Measurements from ENCODE around the gene TNFRSF8.

GRCh38 chr1:12047120-12047876, 15.8 kb upstream of the TNFRSF8 start:
- TF ChIP-seq HDAC8 (tag; IDR thresholded peaks at IDR 0.05) (no peak), MTF1 (CRISPR knock-in tag; IDR thresholded peaks at IDR 0.05; ENCODE audit: borderline replicate concordance) (no peak), TAF1 (IDR thresholded peaks at IDR 0.05; ENCODE audit: control insufficient read depth, extremely low read depth, insufficient read depth, low read length, severe bottlenecking) (no peak), ZNF274 (IDR thresholded peaks at IDR 0.05; ENCODE audit: borderline replicate concordance, low read depth, low read length) (no peak), ZFX (CRISPR knock-in tag; IDR thresholded peaks at IDR 0.05) (no peak), ZBTB33 (CRISPR knock-in tag; IDR thresholded peaks at IDR 0.05) (peak; percentile 49; the same call in 1 of the 2 replicates), ZNF592 (IDR thresholded peaks at IDR 0.05) (no peak), TOE1 (IDR thresholded peaks at IDR 0.05; ENCODE audit: borderline replicate concordance) (no peak), TOE1 (CRISPR knock-in tag; IDR thresholded peaks at IDR 0.05; ENCODE audit: borderline replicate concordance, low read depth) (no peak), MEF2A (IDR thresholded peaks at IDR 0.05; ENCODE audit: control insufficient read depth, low read depth, low read length) (no peak), POLR3A (IDR thresholded peaks at IDR 0.05; ENCODE audit: borderline replicate concordance, extremely low read depth, insufficient read depth, insufficient read length) (no peak)
- TF ChIP-seq, protein P1, sequence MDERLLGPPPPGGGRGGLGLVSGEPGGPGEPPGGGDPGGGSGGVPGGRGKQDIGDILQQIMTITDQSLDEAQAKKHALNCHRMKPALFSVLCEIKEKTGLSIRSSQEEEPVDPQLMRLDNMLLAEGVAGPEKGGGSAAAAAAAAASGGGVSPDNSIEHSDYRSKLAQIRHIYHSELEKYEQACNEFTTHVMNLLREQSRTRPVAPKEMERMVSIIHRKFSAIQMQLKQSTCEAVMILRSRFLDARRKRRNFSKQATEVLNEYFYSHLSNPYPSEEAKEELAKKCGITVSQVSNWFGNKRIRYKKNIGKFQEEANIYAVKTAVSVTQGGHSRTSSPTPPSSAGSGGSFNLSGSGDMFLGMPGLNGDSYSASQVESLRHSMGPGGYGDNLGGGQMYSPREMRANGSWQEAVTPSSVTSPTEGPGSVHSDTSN (CRISPR knock-in tag; IDR thresholded peaks at IDR 0.05; ENCODE audit: low read depth) = no peak
- TF ChIP-seq, protein P1 (tag; conservative IDR thresholded peaks at IDR 0.05; ENCODE audit: low read depth) = no peak
